Coronary artery (tissue), 2 donors: ENCODE measurements around the gene RAP1GAP.
"Not testable (repeated sequence)": the region's sequence is repeated elsewhere in the genome, so short reads cannot be mapped to it uniquely, and the experiment has no call there.

Experiments
- DNase-seq: peaks from one replicate; pipeline ENCODE4 v3.0.0-alpha.2; 2017; ENCODE audit warnings: low spot score
- H3K27ac ChIP-seq, 2 donors: fragments of 200-600 bp; sonication (generic); one replicate each; pipeline ENCODE4 v1.5.1; 2016 to 2019
- H3K4me3 ChIP-seq: fragments of 200-600 bp; sonication (generic); 2 replicates; pipeline ENCODE4 v1.5.1; 2016; ENCODE audit warnings: mild to moderate bottlenecking, moderate library complexity
- TF ChIP-seq, protein P1 (sequence below): fragments of 200-600 bp; sonication (generic); IDR thresholded peaks from one replicate; pipeline ENCODE4 v1.5.1; 2019; ENCODE audit warnings: antibody characterized with exemption

The RAP1GAP gene

DNA sequence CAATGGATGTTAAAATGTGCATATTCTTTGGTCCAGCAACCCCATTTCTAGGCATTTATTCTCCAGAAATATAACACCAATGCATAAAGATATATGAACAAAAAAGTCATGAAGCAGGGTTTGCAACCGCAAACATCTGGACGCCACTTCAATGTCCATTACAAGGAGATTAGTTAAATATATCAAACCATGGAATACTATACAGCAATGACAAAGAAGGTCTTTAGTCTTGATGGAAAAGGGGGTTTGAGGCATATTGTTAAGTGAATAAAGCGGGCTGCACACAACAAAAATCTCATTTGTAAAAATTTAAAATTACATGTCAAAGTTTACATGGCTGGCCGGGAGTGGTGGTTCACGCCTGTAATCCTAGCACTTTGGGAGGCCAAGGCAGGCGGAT, 31.6 kb downstream of the RAP1GAP start:
- no peak for DNase-seq
- Histone ChIP-seq H3K27ac (no peak overlapping the region), H3K4me3 (no peak overlapping the region)
- TF ChIP-seq, protein P1, sequence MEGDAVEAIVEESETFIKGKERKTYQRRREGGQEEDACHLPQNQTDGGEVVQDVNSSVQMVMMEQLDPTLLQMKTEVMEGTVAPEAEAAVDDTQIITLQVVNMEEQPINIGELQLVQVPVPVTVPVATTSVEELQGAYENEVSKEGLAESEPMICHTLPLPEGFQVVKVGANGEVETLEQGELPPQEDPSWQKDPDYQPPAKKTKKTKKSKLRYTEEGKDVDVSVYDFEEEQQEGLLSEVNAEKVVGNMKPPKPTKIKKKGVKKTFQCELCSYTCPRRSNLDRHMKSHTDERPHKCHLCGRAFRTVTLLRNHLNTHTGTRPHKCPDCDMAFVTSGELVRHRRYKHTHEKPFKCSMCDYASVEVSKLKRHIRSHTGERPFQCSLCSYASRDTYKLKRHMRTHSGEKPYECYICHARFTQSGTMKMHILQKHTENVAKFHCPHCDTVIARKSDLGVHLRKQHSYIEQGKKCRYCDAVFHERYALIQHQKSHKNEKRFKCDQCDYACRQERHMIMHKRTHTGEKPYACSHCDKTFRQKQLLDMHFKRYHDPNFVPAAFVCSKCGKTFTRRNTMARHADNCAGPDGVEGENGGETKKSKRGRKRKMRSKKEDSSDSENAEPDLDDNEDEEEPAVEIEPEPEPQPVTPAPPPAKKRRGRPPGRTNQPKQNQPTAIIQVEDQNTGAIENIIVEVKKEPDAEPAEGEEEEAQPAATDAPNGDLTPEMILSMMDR = no peak

DNA sequence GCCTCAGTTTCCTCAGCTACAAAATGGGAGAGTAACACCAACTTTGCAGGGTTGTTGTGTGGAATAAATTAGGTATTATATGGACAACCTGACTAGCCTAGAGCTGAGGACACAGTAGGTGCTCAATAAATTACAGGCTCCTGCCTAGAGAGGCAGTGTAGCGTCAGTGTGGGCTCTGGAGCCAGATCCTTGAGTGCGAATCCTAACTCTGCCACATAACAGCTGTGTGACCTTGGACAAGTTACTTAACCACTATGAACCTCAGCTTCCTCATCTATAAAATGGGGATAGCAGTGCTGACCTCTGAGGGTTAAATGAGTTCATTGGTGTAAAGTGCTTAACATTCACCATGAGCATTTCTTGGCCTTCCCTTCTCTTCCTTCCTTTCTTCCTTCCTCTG, 33.1 kb downstream of the RAP1GAP start:
- no peak overlapping the region for H3K4me3 ChIP-seq
- H3K27ac ChIP-seq = no peak overlapping the region
- DNase-seq = no peak
- TF ChIP-seq, protein P1 = no peak

DNA sequence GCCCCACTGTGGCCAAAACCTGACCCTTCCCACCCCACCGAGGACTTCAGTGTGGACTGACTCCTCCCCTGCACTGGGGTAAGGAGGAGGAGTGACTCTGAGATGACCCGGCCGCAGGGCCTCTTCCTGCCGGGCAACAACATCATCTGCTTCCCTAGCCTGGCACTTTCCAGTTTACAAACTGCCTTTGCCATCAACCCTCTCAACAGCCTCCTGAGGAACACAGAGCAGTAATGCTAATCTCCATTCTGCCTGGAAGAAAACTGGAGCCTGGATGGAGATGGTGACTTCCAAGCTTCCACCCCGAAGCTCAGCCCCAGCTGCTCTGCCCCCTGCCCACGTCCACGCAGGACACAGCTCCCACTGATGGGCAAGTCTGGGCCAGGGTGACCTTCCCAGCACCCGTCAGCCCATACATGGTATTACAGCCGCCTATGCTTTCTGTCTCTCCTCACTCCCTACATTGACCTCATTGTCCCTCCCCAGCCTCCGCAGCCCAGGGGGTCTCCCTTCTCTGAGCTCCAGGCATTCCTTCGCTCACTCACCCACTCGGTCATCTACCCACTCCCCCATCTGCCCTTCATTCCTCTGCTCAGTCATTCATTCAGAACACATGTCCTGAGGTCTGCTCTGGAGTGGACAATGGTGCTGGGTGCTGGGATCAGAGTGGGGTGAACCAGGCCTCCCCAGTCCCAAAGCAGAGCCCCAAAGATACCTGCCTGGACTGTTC, 34.2 kb downstream of the RAP1GAP start:
- TF ChIP-seq, protein P1 = no peak
- Histone ChIP-seq H3K4me3 (no peak overlapping the region), H3K27ac (no peak overlapping the region)
- DNase-seq = no peak

DNA sequence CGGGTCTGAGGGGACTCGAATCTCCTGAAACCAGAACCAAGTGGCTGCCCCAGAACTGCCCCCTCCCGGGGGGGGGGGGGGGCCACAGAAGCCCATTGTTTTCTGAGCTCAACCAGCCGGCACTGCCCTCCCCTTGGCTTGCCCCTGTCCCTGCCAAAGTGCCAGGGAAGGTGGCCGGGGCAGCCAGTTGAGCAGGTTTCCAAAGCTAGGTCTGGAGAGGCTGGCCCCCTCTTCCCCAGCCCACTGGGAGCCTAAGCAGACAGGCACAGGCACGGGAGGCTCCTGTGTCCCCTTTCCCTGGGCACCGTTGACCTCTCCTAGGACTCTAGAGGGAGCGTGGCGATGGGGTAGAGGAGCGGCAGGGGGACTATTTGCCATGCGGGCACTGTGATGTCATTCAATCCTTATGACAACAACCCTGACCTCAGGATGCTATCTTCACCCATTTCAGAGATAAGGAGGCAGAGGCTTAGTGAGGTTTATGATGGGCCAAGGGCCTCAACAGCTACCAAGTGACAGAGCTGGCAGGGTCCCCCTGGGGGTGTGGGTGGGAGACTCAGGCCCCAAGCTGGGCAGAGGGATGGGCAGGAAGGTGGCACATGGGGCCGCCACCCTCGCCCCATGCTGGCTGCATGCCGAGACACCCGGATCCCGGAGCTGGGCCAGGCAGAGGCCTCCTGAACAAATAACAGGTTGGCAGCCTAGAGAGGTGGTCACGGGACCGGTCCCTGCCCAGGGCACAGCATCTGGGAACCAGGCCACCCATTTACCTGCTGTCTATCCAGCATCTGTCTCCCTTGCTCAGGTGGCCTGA, 35.0 kb downstream of the RAP1GAP start:
- TF ChIP-seq, protein P1 = no peak
- no peak overlapping the region for H3K4me3 ChIP-seq
- H3K27ac ChIP-seq = no peak overlapping the region
- no peak for DNase-seq

DNA sequence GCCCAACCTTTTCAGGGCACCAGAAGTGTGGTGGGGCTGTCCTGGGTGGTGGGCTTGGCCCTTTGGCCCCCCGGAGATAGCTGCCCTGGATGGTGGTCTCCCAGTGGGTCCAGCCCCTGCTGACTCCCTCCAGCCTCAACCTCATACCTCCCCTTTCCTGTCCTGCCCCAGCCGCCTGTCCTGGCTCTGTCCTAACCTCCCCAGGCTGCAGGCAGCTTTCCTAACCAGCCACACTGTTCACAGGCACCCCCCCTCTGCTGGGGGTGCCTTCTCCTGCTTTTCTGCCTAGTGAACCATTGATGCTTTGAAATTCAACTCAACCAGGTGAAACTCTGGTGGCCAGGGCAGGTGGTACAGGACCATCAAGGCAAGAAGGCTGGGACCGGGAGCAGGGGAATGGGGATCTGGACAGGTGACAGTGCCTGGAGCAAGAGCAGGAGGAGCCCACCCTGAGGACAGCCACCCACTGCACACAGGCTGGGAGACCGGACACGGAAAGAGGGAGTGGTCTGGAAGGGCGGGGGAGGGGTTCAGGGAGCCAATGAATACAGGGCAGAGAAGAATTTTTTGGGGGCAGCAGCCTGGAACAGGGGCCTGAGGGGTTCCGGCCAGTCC, 35.9 kb downstream of the RAP1GAP start:
- Histone ChIP-seq H3K4me3 (no peak overlapping the region), H3K27ac (no peak overlapping the region)
- TF ChIP-seq, protein P1 = no peak
- no peak for DNase-seq

DNA sequence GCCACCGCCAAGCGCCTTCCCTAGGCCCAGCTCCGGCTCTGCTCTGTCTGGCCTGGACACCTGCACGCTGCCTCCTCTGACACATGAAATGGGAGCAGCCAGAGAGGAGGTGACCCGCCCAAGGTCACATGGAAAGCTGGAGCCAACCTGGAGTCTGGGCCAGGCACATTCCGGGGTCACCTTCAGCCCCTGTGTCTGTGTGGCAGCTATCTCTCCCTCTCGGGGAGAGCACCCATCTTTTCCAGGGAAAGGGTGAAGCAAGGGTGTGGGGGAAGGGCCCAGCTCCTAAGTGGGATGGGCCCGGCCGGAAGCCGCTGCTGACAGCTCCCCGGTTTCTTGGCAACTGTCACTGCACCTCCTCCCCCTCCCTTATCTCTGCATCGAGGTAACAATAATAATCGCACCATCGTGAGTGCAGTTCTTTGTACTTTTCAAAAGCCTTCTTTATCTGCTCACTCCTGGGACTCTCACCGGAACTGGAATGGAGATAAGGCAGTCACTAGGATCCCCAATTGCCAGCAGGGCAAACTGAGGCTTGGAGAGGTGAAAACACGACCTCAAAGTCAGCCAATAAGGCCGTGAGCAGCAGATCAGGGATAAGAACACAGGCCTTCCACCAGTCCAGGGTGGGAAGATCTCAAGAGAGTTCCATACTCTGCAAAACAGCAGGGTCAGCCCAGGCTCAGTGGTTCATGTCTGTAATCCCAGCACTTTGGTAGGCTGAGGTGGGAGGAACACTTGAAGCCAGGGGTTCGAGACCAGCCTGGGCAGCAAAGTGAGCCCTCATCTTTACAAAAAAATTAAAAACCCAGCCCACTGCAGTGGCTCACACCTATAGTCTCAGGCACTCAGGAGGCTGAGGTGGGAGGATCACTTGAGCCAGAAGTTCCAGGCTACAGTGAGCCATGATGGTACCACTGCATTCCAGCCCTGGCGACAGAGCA, 36.9 kb downstream of the RAP1GAP start:
- DNase-seq = no peak
- no peak overlapping the region for H3K4me3 ChIP-seq
- H3K27ac ChIP-seq = no peak overlapping the region
- TF ChIP-seq, protein P1 = no peak

DNA sequence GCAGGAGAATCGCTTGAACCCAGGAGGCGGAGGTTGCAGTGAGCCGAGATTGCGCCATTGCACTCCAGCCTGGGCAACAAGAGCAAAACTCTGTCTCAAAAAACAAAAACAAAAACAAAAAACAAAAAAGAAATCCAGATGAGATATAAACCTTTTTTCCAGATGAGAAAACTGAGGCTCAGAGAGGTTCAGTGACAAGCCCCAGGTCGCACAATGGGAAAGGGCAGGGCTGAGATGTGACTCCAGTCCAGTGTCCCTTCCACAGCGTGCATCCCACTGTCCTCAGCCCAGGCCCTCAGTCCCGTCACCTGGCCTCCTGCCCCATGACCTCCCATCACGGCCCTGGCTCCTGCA, 37.6 kb downstream of the RAP1GAP start:
- H3K27ac ChIP-seq, H3K4me3 ChIP-seq, DNase-seq: not testable (repeated sequence)
